ENCODE results near the gene TPM4. TPM values are rescaled to one million over a fixed set of nuclear protein-coding genes. Genes with fewer than 3 reads are reported as not detected.

TPM4 gene
- total RNA-seq (2016; rRNA removed; fragmentation: Illumina TruSeq; extraction: Trizol) (180 and 226 TPM in 2 replicates), polyA plus RNA-seq (2011; rRNA removed) (142 and 188 TPM in 2 replicates), polyA minus RNA-seq (2011; rRNA and poly(A)+ RNA removed; ENCODE audit: low replicate concordance) (72.8 and 124 TPM in 2 replicates), Bru-seq, nascent RNA (percentile 89 among the genes with signal in this experiment), BruChase-seq, experiment 1, labeled RNA remaining after a 6-hour chase (percentile 95 among the genes with signal in this experiment), BruChase-seq, experiment 2, labeled RNA remaining after a 2-hour chase (percentile 92 among the genes with signal in this experiment)
- total RNA-seq (2016; cell fraction: cytosol; rRNA removed; fragmentation: Illumina TruSeq; extraction: Trizol; ENCODE audit: low read depth), result 81.5 and 84.8 TPM in 2 replicates
- total RNA-seq (2016; cell fraction: insoluble cytoplasmic fraction; rRNA removed; fragmentation: Illumina TruSeq; extraction: Trizol), result 186 and 214 TPM in 2 replicates
- 194 and 200 TPM in 2 replicates for total RNA-seq (2016; cell fraction: membrane; rRNA removed; fragmentation: Illumina TruSeq; extraction: Trizol)
- 74.9 and 75.0 TPM in 2 replicates for total RNA-seq (2016; cell fraction: nucleus; rRNA removed; fragmentation: Illumina TruSeq; extraction: Trizol)
- polyA plus RNA-seq (2011; cell fraction: cytosol; rRNA removed), result 121 and 146 TPM in 2 replicates
- 57.4 and 58.9 TPM in 2 replicates for polyA plus RNA-seq (2011; cell fraction: nucleus; rRNA removed)
- polyA plus RNA-seq (2012), result 139 and 145 TPM in 2 replicates
- polyA plus RNA-seq (2016; cell fraction: cytosol; fragmentation: Illumina TruSeq; extraction: Trizol; ENCODE audit: low read depth), result 109 and 119 TPM in 2 replicates
- polyA plus RNA-seq (2016; cell fraction: insoluble cytoplasmic fraction; fragmentation: Illumina TruSeq; extraction: Trizol; ENCODE audit: low read depth), result 311 and 323 TPM in 2 replicates
- polyA plus RNA-seq (2016; cell fraction: membrane; fragmentation: Illumina TruSeq; extraction: Trizol; ENCODE audit: low read depth), result 206 and 209 TPM in 2 replicates
- 143 and 149 TPM in 2 replicates for polyA plus RNA-seq (2016; cell fraction: nucleus; fragmentation: Illumina TruSeq; extraction: Trizol; ENCODE audit: insufficient read depth, low read depth)
- polyA minus RNA-seq (2011; cell fraction: cytosol; rRNA and poly(A)+ RNA removed), result 91.4 and 93.5 TPM in 2 replicates
- polyA minus RNA-seq (2011; cell fraction: nucleus; rRNA and poly(A)+ RNA removed), result 76.0 and 77.5 TPM in 2 replicates
- long read RNA-seq, experiment 1, transcript TPM4-201 (8 exons, 2,666 nt), result major isoform, 201 of 254 reads
- long read RNA-seq, experiment 1, transcript TPM4-213 (1 exons, 2,672 nt), result minor isoform, 17 of 254 reads
- long read RNA-seq, experiment 1, partial matches to known transcripts, result 21 of 254 reads
- long read RNA-seq, experiment 1, other reads (novel, unspliced or antisense), result 15 of 254 reads
- long read RNA-seq, experiment 2, transcript TPM4-213 (1 exons, 2,672 nt), result major isoform, 192 of 533 reads
- long read RNA-seq, experiment 2, transcript TPM4-201 (8 exons, 2,666 nt), result minor isoform, 114 of 533 reads
- long read RNA-seq, experiment 2, partial matches to known transcripts, result 125 of 533 reads
- long read RNA-seq, experiment 2, other reads (novel, unspliced or antisense), result 102 of 533 reads

DNA sequence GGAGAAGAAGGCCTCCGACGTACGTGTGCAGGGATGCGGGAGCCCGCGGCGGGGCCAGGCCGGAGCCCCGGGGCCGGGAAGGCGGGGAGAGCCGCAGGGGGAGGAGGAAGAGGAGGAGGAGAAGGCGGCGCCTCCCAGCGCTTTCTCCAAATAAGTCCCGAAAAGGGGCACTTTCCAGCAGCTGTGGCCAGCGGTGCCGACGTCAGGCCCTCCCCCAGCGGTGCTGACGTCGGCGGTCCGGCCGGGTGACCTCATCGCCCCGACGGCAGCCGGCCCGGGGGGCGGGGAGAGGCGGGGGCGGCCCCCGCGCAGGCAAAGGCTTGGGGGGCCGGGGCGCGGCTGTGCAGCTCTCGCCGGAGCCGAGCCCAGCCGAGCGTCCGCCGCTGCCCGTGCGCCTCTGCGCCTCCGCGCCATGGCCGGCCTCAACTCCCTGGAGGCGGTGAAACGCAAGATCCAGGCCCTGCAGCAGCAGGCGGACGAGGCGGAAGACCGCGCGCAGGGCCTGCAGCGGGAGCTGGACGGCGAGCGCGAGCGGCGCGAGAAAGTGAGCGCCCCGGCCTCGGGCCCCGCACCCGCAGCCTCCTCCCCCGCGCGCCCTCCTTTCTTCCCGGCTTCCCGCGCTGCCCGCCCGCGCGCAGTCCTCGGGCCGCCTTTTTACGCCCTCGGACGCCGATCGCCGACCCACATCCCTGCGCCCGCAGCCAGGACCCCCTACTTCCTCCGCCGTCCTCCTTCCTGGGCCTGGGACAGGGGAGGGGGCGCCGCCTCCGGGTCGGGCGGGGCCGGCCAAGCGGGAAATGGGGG, at the start of gene TPM4:
Gene TPM4 (plus strand): TSS at position 342 of the 804 bp plus-strand sequence. CDS start 71 bp downstream, at position 413.
- CTCF ChIA-PET (ENCODE audit: low intra/inter-chr PET ratio, low total read pairs), result no interaction called here
- POLR2A ChIA-PET, result interaction anchor here (1.0 to 5.7 kb wide), 9 partner anchors 9 to 109 kb away, joined by 3 to 66 read pairs (median 6); partner anchors contain the start of genes FAM32A and RAB8A
- peak within 1 kb of the TSS; percentile 84 to 87 (median 84) for H3K4me3 ChIP-seq (replicated peaks in 1 of 3; ENCODE audit: insufficient read depth in 1 of 3, low read depth in 2 of 3, low read length in 3 of 3)
- peak within 1 kb of the TSS; percentile 90 for H3K27ac ChIP-seq (ENCODE audit: extremely low read length, insufficient read depth, low read length)
- ATAC-seq, result peak; percentile 71
- no peaks in the 10 kb centered on the region for H3K27me3 ChIP-seq (ENCODE audit: control insufficient read depth in 1 of 2, insufficient read depth in 2 of 2, low read length in 2 of 2)
- H4K20me1 ChIP-seq (ENCODE audit: insufficient read depth, low read length), result peaks cover 17% of the 10 kb centered on the region; the same call in 1 of the 2 replicates
- no peak within 1 kb of the TSS for H2AFZ ChIP-seq (ENCODE audit: low read length)
- intact Hi-C loops (cut with micrococcal nuclease; ENCODE audit: unreplicated experiment), result loop anchor here (1.0 kb wide), 1 partner anchor 13 kb away; no protein-coding TSS in a partner anchor
- H3K9me3 ChIP-seq (ENCODE audit: low read length), result no peaks in the 10 kb centered on the region
- DNase-seq (ENCODE audit: low spot score), result peak; percentile 88
- peak within 1 kb of the TSS; percentile 98 for H3K4me2 ChIP-seq (ENCODE audit: low read depth, low read length)
- in situ Hi-C loops (cut with HindIII; ENCODE audit: extremely low pct_ligation_motif_present, low pct_unique_long_range_greater_than_20kb), result no loop called here
- FAIRE-seq, result peak; percentile 57
- peaks cover 0 to 14% of the 10 kb centered on the region in 2 experiments for H3K36me3 ChIP-seq (replicated peaks in 1 of 2; ENCODE audit: control insufficient read depth in 1 of 2, insufficient read depth in 2 of 2, low read length in 2 of 2)
- H3K9ac ChIP-seq (ENCODE audit: insufficient read depth, low read depth, low read length), result peak within 1 kb of the TSS; percentile 97
- peaks cover 86% of the 10 kb centered on the region for H3K4me1 ChIP-seq (ENCODE audit: insufficient read depth, low read length)
- WGBS (ENCODE audit: low lambda C conversion rate), result 2% methylated on average over 25 of the region's 101 CpGs
- no TSS peak for BruUV-seq (replicated peaks)
- peaks cover 44% of the 10 kb centered on the region for H3K79me2 ChIP-seq (ENCODE audit: insufficient read depth, low read length)
- TF ChIP-seq ZNF652 (CRISPR knock-in tag; IDR thresholded peaks at IDR 0.05; ENCODE audit: borderline replicate concordance, low read depth) (no peak), ARID2 (CRISPR knock-in tag; IDR thresholded peaks at IDR 0.05; ENCODE audit: borderline replicate concordance) (no peak), HDAC6 (IDR thresholded peaks at IDR 0.05; ENCODE audit: low read depth, low read length) (no peak), PHF21A (CRISPR knock-in tag; IDR thresholded peaks at IDR 0.05) (peak; percentile 49; the same call in 1 of the 2 replicates)
- TF ChIP-seq, protein P1, sequence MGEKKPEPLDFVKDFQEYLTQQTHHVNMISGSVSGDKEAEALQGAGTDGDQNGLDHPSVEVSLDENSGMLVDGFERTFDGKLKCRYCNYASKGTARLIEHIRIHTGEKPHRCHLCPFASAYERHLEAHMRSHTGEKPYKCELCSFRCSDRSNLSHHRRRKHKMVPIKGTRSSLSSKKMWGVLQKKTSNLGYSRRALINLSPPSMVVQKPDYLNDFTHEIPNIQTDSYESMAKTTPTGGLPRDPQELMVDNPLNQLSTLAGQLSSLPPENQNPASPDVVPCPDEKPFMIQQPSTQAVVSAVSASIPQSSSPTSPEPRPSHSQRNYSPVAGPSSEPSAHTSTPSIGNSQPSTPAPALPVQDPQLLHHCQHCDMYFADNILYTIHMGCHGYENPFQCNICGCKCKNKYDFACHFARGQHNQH (CRISPR knock-in tag; IDR thresholded peaks at IDR 0.05), result no peak
- TF ChIP-seq, protein P2, sequence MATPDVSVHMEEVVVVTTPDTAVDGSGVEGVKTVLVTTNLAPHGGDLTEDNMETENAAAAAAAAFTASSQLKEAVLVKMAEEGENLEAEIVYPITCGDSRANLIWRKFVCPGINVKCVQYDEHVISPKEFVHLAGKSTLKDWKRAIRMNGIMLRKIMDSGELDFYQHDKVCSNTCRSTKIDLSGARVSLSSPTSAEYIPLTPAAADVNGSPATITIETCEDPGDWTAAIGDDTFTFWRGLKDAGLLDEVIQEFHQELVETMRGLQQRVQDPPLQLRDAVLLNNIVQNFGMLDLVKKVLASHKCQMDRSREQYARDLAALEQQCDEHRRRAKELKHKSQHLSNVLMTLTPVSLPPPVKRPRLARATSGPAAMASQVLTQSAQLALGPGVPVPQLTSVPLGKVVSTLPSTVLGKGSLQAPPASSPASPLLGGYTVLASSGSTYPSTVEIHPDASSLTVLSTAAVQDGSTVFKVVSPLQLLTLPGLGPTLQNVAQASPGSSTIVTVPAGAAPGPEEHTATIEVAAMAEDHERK (CRISPR knock-in tag; IDR thresholded peaks at IDR 0.05; ENCODE audit: low read depth), result no peak

Measured in HepG2 (cell line).